AG04449 (cell line): ENCODE data around the gene TNRC6C.

ENCODE experiments used
- CTCF ChIA-PET: fragments of 350-600 bp; formaldehyde crosslinking; extraction: SDS; loops from one replicate; lab custom pipeline; 2021; ENCODE audit warnings: antibody characterized with exemption; lab: Yijun Ruan, JAX
- POLR2A ChIA-PET: fragments of 400-600, 350-600 bp; formaldehyde crosslinking; extraction: SDS; loops from one replicate; lab custom pipeline; 2020; ENCODE audit warnings: antibody characterized with exemption, inconsistent platforms; lab: Yijun Ruan, JAX
- DNase-seq: peaks from one replicate; pipeline ENCODE4 v3.0.0-alpha.2; 2010; ENCODE audit warnings: low read depth, low spot score
- H3K4me3 ChIP-seq: 2 replicates; pipeline ENCODE4 v1.5.1; 2011; ENCODE audit warnings: low read depth, mild to moderate bottlenecking, control low read depth, low read length
- CTCF ChIP-seq: IDR thresholded peaks from one replicate; pipeline ENCODE4 v1.5.1; 2011; ENCODE audit warnings: mild to moderate bottlenecking, moderate library complexity, low read length, control low read depth, inconsistent platforms; ENCODE audit not compliant: insufficient read depth; ENCODE audit errors: missing control alignments

The TNRC6C gene

GRCh38 chr17:78123258-78123929, 164.9 kb downstream of the TNRC6C start:
- no peak for TF ChIP-seq CTCF
- DNase-seq, result no peak
- ChIA-PET CTCF (interaction anchor here (7.5 kb wide), 1 partner anchor 10 kb away, joined by 43 read pairs; no protein-coding TSS in a partner anchor), POLR2A (no interaction called here)
- H3K4me3 ChIP-seq, result no peak overlapping the region

GRCh38 chr17:78124081-78124835, 165.8 kb downstream of the TNRC6C start:
- no peak for DNase-seq
- TF ChIP-seq CTCF, result no peak
- ChIA-PET CTCF (interaction anchor here (7.5 kb wide), 1 partner anchor 11 kb away, joined by 43 read pairs; no protein-coding TSS in a partner anchor), POLR2A (no interaction called here)
- H3K4me3 ChIP-seq, result no peak overlapping the region

- no peak overlapping the region for H3K4me3 ChIP-seq
- POLR2A ChIA-PET, result no interaction called here
- DNase-seq, result no peak
These were observed 166.3 kb downstream of the TNRC6C start for GRCh38 chr17:78124836-78125137.

GRCh38 chr17:78125138-78125913, 166.8 kb downstream of the TNRC6C start:
- no peak for TF ChIP-seq CTCF
- no peak for DNase-seq
- H3K4me3 ChIP-seq, result no peak overlapping the region
- CTCF ChIA-PET, result interaction anchor here (7.5 kb wide), 1 partner anchor 12 kb away, joined by 43 read pairs; no protein-coding TSS in a partner anchor
- POLR2A ChIA-PET, result interaction anchor here (0.6 kb wide), 1 partner anchor 14 kb away, joined by 3 read pairs; no protein-coding TSS in a partner anchor

More at GRCh38 chr17:78124836-78125137, 166.3 kb downstream of the TNRC6C start:
- no peak for TF ChIP-seq CTCF
- CTCF ChIA-PET, result interaction anchor here (7.5 kb wide), 1 partner anchor 12 kb away, joined by 43 read pairs; no protein-coding TSS in a partner anchor

GRCh38 chr17:78125976-78126894, 167.7 kb downstream of the TNRC6C start:
- H3K4me3 ChIP-seq, result no peak overlapping the region
- CTCF ChIA-PET, result interaction anchor here (0.6 to 7.5 kb wide), 4 partner anchors 10 to 779 kb away, joined by 3 to 43 read pairs (median 6); no protein-coding TSS in a partner anchor
- no peak for TF ChIP-seq CTCF
- POLR2A ChIA-PET, result no interaction called here
- DNase-seq, result no peak
